KOPT-K1 (cell line): ENCODE data around the gene GTF3C5.

Experiments used
- H3K27ac ChIP-seq: fragments of 200-600 bp; sonication (generic); 2 replicates; pipeline ENCODE4 v1.5.1; 2016; ENCODE audit warnings: antibody characterized with exemption, mild to moderate bottlenecking, low read depth, low read length; ENCODE audit not compliant: poor library complexity, severe bottlenecking
- H3K36me3 ChIP-seq: fragments of 200-600 bp; sonication (generic); 2 replicates; pipeline ENCODE4 v1.5.1; 2017; ENCODE audit warnings: antibody characterized with exemption, mild to moderate bottlenecking, low read length, moderate library complexity; ENCODE audit not compliant: insufficient read depth
- H3K9me3 ChIP-seq: fragments of 200-600 bp; sonication (generic); 2 replicates; pipeline ENCODE4 v1.5.1; 2017; ENCODE audit warnings: antibody characterized with exemption, low read length, mild to moderate bottlenecking; ENCODE audit not compliant: insufficient read depth, poor library complexity, severe bottlenecking

Gene GTF3C5

GRCh38 chr9:133004999-133005760, 25.6 kb upstream of the GTF3C5 start:
- no peaks in the 10 kb centered on the region for H3K9me3 ChIP-seq
- no peaks in the 10 kb centered on the region for H3K36me3 ChIP-seq
- peak overlapping the region; percentile 54 for H3K27ac ChIP-seq

- Histone ChIP-seq H3K36me3 (no peaks in the 10 kb centered on the region), H3K27ac (no peak overlapping the region), H3K9me3 (no peaks in the 10 kb centered on the region)
Observed at GRCh38 chr9:133005957-133006356, 24.8 kb upstream of the GTF3C5 start.

GRCh38 chr9:133006731-133007352, 24.0 kb upstream of the GTF3C5 start:
- no peaks in the 10 kb centered on the region for H3K9me3 ChIP-seq
- no peak overlapping the region for H3K27ac ChIP-seq
- H3K36me3 ChIP-seq: no peaks in the 10 kb centered on the region

- Histone ChIP-seq H3K27ac (no peak overlapping the region), H3K9me3 (no peaks in the 10 kb centered on the region), H3K36me3 (no peaks in the 10 kb centered on the region)
Observed at GRCh38 chr9:133008406-133008805, 22.4 kb upstream of the GTF3C5 start.

- Histone ChIP-seq H3K36me3 (no peaks in the 10 kb centered on the region), H3K9me3 (no peaks in the 10 kb centered on the region), H3K27ac (no peak overlapping the region)
Observed at GRCh38 chr9:133008824-133009223, 22.0 kb upstream of the GTF3C5 start.

- Histone ChIP-seq H3K36me3 (no peaks in the 10 kb centered on the region), H3K9me3 (no peaks in the 10 kb centered on the region), H3K27ac (no peak overlapping the region)
Observed at GRCh38 chr9:133009906-133010582, 20.8 kb upstream of the GTF3C5 start.

GRCh38 chr9:133014696-133015095, 16.1 kb upstream of the GTF3C5 start:
- no peaks in the 10 kb centered on the region for H3K36me3 ChIP-seq
- H3K9me3 ChIP-seq: no peaks in the 10 kb centered on the region
- H3K27ac ChIP-seq: no peak overlapping the region

- H3K36me3 ChIP-seq: no peaks in the 10 kb centered on the region
Observed at GRCh38 chr9:133023117-133023890, 7.5 kb upstream of the GTF3C5 start.

GRCh38 chr9:133026426-133026825, 4.4 kb upstream of the GTF3C5 start:
- H3K9me3 ChIP-seq: no peaks in the 10 kb centered on the region
- H3K36me3 ChIP-seq: no peaks in the 10 kb centered on the region
- no peak overlapping the region for H3K27ac ChIP-seq

More at GRCh38 chr9:133023117-133023890, 7.5 kb upstream of the GTF3C5 start:
- Histone ChIP-seq H3K9me3 (no peaks in the 10 kb centered on the region), H3K27ac (no peak overlapping the region)

GRCh38 chr9:133027134-133027533, 3.7 kb upstream of the GTF3C5 start:
- Histone ChIP-seq H3K27ac (no peak overlapping the region), H3K9me3 (no peaks in the 10 kb centered on the region), H3K36me3 (no peaks in the 10 kb centered on the region)

GRCh38 chr9:133028221-133028620, 2.6 kb upstream of the GTF3C5 start:
- no peak overlapping the region for H3K27ac ChIP-seq
- H3K9me3 ChIP-seq: no peaks in the 10 kb centered on the region
- H3K36me3 ChIP-seq: peaks cover 10% of the 10 kb centered on the region

GRCh38 chr9:133029994-133030316, 842 bp upstream of the GTF3C5 start:
- H3K27ac ChIP-seq: peak overlapping the region; percentile 95

GRCh38 chr9:133031130-133031422, 279 bp downstream of the GTF3C5 start:
- no peaks in the 10 kb centered on the region for H3K9me3 ChIP-seq
- H3K36me3 ChIP-seq: peaks cover 38% of the 10 kb centered on the region
- peak overlapping the region; percentile 95 for H3K27ac ChIP-seq

More at GRCh38 chr9:133029994-133030316, 842 bp upstream of the GTF3C5 start:
- peaks cover 27% of the 10 kb centered on the region for H3K36me3 ChIP-seq
- no peaks in the 10 kb centered on the region for H3K9me3 ChIP-seq

- Histone ChIP-seq H3K27ac (peak overlapping the region; percentile 95), H3K36me3 (peaks cover 43% of the 10 kb centered on the region), H3K9me3 (no peaks in the 10 kb centered on the region)
Observed at GRCh38 chr9:133031496-133031911, 707 bp downstream of the GTF3C5 start.

- Histone ChIP-seq H3K36me3 (peaks cover 49% of the 10 kb centered on the region), H3K9me3 (no peaks in the 10 kb centered on the region), H3K27ac (peak overlapping the region; percentile 95)
Observed at GRCh38 chr9:133032171-133032570, 1.4 kb downstream of the GTF3C5 start.
